ENCODE measurements around the gene ESD.

ESD gene

DNA sequence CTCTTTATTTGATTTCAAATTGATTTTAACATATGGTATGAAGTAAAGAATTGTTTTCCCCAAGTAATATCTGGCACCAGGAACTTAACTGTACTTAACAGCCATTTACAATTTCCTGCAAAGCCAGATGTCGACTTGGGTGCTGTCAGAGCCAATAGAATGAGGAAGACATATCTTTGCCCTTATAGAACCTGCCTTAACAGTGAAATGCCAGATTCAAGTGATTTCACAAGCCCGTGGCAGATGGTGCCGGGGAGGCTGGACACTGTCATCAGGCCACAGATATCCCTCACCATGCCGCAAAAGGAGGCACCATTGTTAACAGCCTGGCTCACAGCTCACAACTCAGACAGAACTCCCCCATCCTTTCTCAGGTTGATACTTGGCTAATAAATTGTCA lies 48.7 kb downstream of the ESD start:
- DNase-seq (ENCODE audit: low read depth, low spot score) = no peak
- no peak overlapping the region for H3K27ac ChIP-seq

DNA sequence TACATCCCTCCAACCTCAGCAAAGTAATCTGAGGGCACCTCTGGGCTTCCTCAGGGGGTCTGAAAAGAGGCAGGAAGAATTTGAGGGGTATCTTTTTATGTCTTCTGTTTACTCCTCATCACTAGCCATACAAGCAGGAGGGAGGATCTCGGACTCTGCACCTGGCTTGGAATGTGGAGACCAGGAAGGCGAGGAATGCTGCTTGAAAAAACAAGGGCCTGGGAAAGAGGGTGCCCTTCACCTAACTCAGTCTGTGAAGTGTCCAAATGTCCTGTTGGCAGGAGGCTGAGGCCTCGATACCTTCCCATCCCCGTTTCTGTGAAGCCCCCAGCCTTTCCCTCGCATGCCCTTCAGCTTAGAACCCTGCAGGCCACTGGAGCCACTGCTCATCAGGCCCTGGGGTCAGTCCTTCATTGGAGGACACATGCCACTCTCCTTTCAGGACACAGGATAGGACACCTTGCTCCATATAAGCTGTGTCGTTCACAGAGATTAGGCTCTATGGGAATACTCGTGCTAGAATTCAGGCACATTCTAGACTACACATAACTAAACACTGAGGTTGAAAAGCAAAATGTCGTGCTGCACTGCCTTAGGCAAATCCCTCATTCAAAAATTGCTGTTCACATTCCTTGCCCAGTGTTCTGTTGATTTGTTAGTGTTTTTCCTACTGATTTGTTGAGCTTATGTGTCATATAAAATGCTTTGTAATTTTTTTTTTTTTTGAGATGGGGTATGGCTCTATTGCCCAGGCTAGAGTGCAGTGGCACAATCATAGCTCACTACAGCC lies 49.7 kb downstream of the ESD start:
- no peak overlapping the region for H3K27ac ChIP-seq
- no peak for DNase-seq (ENCODE audit: low read depth, low spot score)

DNA sequence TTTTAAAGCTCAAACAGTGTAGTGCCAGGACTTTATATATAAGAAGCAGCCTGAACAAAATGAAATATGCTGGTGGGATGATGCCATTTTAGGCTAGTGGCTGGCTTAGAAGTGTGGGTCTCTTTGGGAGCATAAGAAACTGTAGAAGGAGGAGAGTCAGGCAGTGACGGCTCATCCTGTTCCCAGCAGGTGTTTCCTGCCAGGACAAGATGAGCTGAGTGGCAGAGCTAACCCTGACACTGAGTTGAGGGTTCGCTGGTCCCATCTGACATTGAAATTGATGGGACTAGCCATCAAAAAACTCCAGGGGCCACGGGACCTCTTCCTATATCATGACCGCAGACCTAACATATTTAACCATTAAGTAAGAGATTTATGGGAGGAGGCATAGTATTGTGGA lies 51.3 kb downstream of the ESD start:
- no peak for DNase-seq (ENCODE audit: low read depth, low spot score)
- no peak overlapping the region for H3K27ac ChIP-seq

DNA sequence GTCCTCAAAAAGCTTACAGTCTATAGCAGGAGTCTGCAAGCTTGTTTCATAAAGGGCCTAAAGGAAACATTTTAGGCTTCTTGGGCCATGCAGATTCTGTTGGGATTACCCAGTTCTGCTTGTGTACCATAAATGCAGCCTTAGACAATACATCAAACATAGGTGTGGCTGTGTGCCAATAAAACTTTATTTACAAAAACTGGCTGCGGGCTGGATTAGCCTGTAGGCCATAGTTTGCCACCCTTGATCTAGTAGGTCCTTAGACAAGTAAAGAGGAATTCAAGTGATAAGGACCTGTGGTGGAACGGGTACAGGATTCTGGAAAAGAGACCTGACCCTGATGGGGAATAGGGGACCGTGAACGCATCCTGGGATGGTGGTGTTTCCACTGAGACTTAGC lies 51.9 kb downstream of the ESD start:
- no peak overlapping the region for H3K27ac ChIP-seq

DNA sequence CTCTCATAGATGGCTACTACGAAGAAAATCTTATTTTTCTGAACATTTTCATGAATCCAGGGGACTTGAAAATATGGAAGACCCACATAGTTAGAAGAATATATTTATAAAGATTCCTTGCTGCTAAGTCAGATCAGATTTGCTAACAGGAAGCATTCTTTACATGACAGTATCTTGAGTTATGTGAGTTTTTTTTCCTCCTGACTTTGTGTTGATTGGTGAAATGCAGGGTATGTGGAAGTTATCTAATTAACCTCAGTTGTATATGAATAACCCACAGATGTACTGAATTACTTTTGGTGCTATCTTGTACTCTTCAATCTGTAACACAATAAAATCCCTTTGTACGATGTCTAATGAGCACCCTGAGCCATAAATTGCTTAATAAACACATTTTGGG lies 53.8 kb downstream of the ESD start:
- DNase-seq (ENCODE audit: low read depth, low spot score) = no peak
- no peak overlapping the region for H3K27ac ChIP-seq

More for the DNA sequence above, 51.9 kb downstream of the ESD start:
- DNase-seq (ENCODE audit: low read depth, low spot score) = no peak

DNA sequence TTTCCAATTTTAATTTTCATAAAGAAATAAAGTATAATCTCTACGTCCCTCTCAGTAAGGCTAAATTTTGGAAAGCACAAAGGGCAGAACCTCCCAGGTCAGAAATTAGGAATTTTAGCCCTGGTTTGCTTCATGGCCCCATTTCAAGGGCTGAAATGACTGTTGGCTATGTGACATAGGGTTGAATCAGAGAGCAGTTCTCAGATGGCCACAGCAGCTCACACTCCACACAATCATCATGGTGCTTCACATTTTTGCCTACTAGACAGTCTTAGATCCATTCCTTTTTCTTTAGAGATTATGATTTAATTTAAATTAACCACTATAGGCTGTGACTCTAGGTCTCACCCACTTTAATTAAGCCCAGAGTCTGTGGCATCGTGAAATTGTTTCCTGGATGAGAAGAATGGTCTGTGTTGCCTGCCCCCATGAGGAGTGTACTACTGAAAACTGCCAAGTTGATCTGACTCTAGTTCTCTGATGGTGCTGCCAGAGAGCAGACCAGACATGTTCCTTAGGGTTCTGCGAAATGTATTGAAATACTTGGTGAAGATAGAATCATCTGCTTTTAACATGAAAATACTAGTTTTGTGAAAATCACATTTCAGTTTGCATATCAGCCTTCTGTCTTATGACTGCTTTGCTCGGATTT lies 57.4 kb downstream of the ESD start:
- no peak overlapping the region for H3K27ac ChIP-seq
- no peak for DNase-seq (ENCODE audit: low read depth, low spot score)

DNA sequence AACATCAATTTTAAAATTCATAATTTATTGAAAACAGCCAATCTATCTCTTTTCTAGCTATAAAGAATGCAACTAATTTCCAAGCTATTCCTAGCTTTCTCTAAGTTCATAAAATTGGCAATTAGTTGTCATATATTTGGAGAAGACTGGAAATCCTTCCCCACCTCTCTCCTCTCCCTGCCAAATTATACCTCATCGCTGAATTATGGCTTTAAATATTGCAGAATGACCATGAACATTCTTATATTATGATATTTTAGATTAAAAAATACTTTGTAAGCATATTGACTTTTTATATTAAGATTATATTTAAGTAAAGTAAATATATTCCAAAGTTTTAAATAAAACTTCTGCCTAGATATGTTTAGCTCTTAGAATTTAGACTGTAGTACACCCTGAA lies 58.2 kb downstream of the ESD start:
- H3K27ac ChIP-seq = no peak overlapping the region
- DNase-seq (ENCODE audit: low read depth, low spot score) = no peak

DNA sequence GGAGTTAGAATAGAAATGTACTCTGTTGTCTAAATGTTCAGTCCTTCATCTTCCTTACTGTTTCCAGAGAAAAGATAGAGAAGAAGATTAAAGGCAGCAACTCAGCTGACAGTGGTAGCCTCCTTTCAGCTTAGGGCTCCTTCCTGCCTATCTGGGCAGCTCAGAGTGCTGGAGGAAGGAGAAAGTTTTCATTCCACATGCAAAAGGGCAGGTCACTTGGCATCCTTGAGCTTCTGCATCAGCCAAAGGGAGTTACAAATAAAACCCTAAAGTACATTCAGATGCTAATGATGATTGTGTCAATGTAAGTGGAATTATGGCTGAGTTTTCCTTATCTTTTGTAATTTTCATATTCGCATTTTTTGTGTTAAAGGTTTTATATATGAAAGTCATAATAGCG lies 58.9 kb downstream of the ESD start:
- DNase-seq (ENCODE audit: low read depth, low spot score) = no peak
- H3K27ac ChIP-seq = no peak overlapping the region

DNA sequence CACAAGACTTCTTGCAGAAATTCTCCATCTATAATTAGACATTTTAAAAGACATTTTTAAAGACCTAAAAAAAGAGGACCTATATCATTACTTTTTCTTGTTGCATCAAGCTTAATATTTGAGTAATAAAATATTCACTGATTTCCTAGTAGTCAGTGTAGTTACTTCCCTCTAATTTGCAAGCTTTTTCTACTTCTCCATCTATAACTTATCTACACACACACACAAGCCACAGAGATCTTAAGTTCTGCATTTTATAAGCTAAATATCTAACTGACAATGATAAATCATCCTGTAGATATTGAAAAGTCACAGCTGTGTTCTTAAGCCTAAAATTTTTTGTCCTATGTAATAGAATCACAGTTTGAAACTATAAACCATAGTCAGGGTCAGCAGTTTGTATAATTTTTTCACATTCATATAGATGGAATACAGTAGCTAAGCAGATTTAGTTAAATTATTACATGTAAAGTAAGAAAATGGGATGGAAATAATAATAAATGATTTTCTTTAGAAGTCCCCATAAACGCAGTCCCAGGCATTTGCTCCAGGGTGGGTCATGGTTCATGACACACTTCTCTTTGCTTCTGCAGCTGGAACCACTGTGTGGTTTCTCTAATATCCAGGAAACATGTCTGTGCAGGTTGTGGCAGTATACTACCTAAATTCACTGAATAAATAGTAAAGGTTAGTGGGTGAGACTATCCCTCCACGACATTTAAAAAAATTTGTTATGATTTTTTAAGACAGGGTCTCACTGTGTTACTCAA lies 60.2 kb downstream of the ESD start:
- H3K27ac ChIP-seq = no peak overlapping the region
- DNase-seq (ENCODE audit: low read depth, low spot score) = no peak

DNA sequence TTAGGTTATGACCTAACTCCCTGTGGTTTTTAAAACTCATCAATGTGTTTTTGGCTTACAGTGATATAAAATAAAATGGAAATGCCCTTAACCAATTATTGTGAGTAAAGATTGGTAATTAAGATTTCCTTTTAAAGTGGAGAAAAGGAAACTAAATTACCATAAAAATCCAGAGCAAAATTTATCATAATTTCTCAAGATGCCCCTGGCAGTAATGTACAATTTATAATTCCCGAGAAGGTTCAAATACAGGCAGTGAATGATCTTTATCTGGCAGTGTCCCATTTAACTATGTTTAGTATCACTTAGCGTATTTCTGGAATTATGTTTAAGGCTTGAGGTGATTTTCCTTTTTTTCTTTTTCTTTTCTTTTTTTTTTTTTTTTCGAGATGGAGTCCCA lies 61.5 kb downstream of the ESD start:
- H3K27ac ChIP-seq = no peak overlapping the region
- DNase-seq (ENCODE audit: low read depth, low spot score) = no peak

DNA sequence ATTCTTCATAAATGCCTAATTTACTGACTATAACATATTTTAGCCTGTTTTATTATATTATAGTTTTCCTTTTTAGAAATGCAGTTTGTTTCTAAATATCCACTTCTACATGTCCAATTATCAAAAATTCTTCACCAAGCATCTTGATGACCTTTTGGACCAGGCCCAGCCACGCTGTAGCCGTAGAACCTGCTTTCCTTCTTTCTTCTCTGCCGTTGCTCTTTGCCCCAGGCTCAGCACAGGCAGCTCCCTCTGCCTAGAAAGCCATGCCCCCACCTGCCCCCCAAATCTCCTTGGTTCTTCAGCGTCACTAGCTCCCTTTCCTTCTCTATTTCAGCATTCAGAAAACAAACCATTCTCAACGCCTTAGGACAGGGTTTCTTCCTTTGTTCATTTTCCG lies 65.4 kb downstream of the ESD start:
- DNase-seq (ENCODE audit: low read depth, low spot score) = no peak
- no peak overlapping the region for H3K27ac ChIP-seq

DNA sequence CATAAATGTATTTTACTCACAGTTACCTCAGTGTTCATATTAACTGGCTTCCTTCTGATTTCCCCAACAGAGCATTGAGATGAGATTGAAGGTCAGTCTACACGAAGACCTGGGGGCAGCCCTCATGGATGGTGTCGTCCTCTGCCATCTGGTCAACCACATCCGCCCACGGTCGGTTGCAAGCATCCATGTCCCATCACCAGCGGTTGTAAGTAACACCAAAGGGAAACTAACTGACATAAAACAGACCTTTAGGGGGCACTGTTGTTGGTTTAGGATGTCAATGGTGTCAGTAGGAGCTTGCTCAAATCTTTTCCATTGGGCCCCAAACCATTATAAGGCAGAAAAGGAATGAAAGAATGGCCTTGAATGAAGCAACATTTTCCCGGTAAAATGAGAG lies 68.2 kb downstream of the ESD start:
- no peak for DNase-seq (ENCODE audit: low read depth, low spot score)
- no peak overlapping the region for H3K27ac ChIP-seq

DNA sequence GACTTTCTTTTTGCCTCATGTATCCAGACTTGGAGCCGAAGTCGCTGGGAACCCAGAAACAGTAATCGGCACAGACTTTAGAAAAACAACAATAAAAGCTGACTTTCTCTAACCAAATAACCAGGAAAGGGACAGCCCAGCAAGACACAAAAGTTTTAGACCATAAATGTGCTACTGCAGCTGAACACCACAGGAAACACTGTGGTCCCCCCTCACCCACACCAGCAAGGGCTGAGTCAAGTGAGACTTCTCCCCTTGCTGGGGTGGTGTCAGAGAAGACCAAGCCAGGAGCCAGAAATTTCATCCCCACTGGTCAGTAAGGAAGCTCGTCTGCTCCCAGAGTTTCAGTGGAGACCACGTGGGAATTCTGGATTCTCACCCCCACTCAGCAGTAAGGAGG lies 70.6 kb downstream of the ESD start:
- no peak overlapping the region for H3K27ac ChIP-seq
- no peak for DNase-seq (ENCODE audit: low read depth, low spot score)

Measured in epithelial cell of prostate (primary cell).